Ammon's horn (tissue), 1 donor: Measurements from ENCODE around the gene UBE2E3.
"Not testable (repeated sequence)": the region's sequence is repeated elsewhere in the genome, so short reads cannot be mapped to it uniquely, and the experiment has no call there.

Experiments used
- DNase-seq: peaks from one replicate; pipeline ENCODE4 v3.0.0-alpha.2; 2016; ENCODE audit warnings: low spot score

The UBE2E3 gene

DNA sequence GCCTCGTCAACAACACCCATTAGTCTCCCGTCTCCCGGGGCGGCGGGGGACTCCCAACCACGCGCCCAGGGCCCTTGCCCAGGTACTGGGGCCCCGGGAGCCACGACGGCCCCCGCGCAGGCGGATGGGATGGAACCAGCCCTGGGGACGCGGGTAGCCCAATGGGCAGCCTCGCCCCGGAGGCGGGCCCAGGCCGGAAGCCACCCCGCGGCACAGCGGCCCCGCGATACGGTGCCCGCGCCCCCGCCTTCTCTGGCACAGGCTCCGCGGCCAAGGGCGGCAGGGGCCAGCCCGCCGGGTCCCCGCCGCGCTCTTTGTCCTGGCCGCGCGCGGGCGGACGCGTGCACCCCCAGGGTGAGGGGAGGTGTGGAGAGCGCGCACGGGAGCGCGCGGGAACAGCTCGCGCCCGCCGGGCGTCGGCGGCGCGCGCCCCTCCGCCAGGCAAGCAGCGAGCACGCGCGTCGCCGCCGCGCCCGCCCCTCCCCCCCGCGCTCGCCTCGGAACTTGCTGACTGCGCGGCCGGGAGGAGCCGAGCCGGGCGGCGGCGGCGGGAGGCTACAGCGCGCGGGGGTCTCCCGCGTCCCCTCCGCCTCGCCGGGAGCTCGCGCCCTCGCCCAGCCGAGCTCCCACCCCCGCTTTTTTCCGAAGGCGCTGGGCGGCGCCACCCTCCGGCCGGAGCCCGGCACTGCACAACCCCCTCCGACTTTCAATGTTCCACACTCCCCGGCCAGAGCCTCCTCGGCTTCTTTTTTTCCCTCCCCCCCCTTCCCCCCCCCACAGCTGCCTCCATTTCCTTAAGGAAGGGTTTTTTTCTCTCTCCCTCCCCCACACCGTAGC is at the start of gene UBE2E3:
Gene UBE2E3, plus strand, starts transcription at position 500 of the 837 bp plus-strand sequence. CDS start 1,438 bp downstream, outside the sequence.
- peak; percentile 84 for DNase-seq

DNA sequence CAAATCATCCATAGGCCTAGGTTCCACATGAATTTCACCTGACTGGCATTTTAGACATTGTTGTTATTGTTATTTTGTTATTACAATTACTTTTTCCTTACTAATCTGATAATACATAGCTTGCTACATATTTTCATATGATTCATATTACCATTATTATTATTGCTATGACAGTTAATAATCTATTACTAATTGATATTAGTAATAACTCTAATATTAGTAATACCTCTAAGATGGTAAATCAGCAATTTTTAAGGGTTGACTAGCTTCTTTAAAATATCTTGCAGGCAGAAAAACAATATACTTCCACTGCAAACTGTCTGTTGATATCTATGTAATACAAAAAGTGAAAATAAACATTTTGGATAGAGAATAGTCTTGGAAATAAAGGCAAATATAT is 48.6 kb upstream of the UBE2E3 start:
- DNase-seq: no peak

DNA sequence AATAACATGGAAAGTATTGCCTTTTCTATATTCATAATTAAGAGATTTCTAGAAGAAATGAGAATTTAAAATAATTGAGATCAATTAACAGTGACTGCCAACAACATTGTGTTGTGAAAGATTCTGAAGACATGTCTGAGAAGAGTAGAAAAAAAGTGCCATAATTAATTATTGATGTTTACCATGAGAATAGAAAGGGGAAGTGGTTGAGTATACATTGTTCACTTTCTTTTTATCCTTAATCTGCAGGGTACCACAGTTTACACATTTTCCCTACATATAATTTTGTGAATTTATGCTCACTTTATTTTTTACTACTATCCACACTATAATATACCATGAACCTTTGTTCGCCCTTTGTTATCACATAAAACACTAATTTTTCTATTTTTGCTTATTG is 47.1 kb upstream of the UBE2E3 start:
- DNase-seq: no peak

DNA sequence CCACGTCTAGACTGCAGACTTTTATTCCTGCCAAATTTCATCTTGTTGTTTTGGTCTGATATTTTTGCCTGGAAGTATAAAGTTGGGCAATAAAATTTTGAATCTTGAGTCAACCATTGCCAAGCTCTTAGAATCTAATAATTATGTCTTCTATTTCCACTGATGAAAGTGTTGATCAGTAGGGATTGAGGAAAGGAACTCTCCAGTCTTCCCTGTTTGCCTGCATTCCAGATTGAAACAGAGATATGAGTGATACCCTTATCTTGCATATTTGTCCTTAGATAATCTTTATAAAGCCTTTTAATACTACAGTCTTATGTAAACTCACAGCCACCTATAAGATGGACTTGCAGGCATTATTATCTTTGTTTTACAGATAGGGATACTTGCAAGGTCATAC is 45.5 kb upstream of the UBE2E3 start:
- DNase-seq: no peak

DNA sequence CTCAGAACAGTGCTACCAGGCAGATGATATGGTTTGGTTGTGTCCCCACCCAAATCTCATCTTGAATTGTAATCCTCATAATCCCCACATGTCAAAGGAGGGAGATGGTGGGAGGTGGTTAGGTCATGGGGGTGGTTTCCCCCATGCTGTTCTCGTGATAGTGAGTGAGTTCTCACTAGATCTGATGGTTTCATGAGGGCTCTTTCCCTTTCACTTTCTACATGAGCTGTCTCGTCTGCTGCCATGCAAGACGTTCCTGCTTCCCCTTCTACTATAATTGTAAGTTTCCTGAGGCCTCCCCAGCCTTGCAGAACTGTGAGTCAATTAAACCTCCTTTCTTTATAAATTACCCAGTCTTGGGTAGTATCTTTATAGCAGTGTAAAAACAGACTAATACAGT is 42.9 kb upstream of the UBE2E3 start:
- DNase-seq: not testable (repeated sequence)

DNA sequence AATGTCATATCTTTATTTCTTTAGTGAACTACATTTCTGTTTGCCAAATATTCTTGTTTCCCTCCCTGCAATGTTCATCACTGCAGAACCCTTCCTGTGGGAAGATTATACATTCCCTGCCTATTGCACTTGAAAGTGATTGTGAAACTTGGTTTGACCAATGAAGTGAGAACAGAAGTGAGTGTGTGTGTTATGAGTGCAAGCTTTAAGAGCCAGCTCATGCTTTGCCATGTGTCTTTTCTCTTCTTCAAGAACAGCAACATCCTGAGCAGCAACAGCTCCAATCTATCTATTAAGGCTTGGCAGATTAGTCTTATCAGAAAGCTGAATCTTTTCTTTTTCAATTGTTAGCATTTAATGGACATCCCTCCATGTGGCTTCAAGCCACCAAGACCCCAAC is 42.0 kb upstream of the UBE2E3 start:
- DNase-seq: no peak

DNA sequence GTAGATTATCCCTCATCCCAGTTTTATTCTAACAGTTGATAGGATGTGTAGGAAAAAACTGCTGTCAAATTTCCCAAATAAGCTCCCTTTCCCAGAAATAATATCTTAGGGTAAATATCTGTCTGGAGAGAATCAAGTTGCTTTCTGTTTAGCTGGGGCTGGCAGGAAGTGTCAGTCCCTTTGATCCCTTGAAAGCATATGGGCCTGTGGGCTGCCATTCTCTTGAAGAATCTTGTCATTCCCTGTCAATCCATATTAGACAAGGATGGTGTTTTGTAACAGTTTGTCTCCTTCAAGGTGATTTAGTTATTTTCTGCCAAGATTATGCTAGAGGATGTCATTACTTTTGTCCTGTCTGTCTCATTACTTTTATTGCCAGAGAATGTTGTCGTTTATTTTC is 37.1 kb upstream of the UBE2E3 start:
- DNase-seq: no peak

DNA sequence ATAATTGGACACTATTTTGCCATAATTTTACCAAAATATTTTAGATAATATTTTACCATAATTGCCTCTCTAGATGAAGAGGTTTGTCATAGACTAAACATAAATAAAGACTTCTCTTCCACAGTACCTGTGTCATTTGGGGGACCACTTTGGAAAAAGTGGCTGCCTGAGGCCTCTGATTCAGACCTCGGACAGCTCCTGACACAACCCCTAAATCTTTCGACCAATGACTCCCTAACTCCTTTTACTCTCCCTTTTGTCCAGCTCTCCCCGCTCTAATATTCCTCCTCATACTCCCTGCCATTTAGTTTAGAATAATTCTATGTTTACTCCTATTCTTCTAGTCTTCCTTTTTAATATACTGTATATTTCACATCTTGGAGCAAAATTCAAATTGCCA is 36.0 kb upstream of the UBE2E3 start:
- no peak for DNase-seq

DNA sequence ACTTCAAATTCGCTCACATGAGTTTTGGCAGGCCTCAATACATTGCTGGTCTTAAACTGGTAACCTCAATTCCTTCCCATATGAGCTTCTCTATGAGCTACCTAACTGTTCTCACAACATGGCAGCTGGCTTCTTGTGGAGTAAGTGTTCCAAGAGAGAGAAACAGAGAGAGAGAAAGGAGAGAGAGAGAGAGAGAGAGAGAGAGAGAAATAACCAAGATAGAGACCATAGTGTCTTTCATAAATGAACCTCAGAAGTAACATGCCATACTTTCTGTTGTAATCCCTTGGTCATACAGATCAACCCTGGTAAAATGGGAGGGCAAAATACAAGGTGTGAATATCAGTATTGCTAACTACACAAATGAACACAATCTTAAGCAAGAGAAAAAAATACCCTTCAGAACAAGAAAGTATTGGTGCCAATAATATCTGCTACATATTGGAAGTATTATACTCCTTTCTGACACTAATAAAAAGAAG is 33.2 kb upstream of the UBE2E3 start:
- DNase-seq: no peak

DNA sequence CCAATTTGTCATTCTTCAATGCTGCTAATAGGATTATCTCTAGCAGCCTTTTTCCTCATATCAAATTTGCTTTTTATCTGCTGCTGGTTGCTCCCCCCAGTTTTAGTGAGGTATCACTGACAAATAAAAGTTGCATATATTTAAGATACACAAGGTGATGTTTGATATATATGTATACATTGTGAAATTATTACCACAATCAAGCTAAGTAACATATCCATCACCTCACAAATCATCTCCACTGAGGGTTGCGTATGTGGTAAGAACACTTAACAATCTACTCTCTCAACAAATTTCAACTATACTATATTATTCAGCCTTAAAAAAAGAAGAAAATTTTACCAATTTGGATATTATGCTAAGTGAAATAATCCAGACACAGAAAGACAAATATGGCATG is 30.5 kb upstream of the UBE2E3 start:
- no peak for DNase-seq

DNA sequence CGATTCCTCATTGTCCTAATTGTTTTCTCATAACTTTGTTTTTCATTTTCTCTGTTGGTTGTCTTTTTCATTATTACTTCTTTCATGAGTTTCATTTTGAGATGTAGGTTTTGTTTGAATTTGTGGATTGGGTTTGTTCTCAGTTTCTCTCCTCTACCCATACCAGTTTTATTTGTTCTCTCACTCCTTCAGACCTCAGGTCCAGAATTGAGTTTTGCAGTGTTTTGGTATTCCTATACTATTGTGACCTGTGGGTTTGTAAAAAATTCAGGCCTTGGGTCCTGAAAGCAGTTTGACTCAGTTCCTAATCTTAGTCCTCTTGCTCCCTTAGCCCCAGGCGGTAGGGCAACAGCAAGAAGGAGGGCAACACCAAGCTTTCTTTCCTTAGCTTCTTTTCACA is 28.3 kb upstream of the UBE2E3 start:
- no peak for DNase-seq

DNA sequence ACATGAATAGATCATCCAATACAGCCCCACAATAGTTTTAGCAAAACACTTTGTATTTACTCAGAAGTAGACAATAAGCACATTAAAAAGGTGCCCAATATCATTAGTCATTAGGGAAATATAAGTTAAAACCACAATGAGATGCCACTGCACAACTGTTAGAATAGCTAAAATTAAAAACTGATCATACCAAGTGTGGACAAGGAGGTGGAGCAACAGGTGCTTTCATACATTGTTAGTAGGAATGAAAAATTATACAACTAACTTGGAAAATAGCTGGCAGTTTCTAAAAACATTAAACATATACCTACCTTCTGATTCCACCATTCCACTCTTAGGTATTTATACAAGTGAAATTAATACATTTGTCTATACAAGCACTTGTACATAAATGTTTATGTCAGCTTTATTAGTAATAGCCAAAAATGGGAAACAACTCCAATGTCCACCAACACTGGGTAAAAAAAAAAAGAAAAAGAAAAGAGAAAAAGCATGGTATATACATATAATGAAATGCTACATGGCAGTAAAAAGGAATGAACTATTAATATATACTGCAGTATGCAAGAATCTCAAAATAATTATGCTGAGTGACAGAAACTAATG is 27.6 kb upstream of the UBE2E3 start:
- no peak for DNase-seq

DNA sequence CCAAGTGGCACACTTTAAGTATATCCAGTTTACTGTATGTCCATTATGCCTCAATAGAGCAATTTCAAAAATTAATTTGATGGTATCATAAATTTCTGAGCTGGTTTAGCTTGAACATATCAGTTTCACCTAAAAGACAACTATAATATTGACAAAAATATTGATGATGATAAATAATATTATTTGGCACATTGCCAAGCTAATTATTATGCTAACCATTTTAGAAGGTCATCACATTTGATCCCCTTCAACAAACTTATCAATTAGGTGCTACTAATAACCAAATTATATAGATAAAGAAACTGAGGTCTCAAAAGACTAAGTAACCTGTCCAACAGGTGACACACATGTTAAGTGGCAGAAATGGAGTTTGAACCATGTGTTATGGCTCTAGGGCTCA is 26.9 kb upstream of the UBE2E3 start:
- DNase-seq: no peak

DNA sequence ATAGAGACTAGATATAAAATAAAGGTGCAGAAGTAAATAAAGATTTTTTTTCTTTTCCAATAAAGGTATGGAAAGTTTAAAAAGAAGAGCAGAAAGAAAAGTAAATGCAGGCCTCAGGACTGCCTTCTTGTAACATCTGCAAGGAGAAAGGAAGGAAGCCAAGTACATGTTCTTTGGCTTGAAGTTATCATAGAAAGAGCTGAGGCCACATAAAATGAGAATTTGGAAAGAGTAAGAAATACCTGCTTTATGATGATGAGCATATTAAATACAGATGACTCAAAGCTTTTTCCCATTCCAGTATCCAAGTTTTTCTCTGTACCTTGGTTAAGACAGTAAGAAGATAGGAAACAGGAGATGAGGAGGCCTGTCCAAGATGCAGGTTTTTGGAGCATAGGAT is 25.3 kb upstream of the UBE2E3 start:
- no peak for DNase-seq

DNA sequence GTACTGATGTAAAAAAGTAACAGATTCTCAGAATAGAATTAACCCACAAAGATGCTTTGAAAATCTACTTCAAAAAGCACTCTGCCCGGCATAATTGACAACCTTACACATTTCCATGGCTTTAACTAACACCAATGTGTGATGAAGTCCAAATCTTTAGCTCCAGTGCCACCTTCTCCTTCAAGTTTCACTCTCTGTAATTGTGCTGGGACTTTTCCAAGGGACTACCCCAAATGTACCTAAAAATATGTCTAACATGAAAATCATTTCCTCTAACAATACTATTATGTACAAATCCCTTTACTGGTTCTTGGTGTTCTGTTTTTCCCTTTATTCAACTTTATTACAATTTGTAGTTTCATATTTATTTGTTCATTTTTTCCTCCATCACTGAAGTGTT is 20.6 kb upstream of the UBE2E3 start:
- no peak for DNase-seq

DNA sequence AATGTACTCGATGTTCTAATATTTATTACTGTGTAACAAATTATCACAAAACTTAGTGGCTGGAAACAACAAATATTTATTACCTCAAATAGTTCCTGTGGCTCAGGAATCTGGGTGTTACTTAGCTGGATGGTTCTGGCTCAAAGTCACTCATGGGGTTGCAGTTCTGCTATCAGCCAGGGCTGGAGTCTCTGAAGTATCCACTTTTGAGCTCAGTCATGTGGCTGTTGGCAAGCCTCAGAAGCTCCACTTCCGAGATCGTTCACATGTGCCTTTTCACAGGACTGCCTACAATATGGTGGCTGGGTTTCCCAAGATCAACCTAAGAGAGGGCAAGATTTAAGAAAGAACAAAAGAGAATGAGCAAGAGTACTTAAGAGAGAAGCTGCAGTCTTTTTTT is 19.4 kb upstream of the UBE2E3 start:
- DNase-seq: no peak

DNA sequence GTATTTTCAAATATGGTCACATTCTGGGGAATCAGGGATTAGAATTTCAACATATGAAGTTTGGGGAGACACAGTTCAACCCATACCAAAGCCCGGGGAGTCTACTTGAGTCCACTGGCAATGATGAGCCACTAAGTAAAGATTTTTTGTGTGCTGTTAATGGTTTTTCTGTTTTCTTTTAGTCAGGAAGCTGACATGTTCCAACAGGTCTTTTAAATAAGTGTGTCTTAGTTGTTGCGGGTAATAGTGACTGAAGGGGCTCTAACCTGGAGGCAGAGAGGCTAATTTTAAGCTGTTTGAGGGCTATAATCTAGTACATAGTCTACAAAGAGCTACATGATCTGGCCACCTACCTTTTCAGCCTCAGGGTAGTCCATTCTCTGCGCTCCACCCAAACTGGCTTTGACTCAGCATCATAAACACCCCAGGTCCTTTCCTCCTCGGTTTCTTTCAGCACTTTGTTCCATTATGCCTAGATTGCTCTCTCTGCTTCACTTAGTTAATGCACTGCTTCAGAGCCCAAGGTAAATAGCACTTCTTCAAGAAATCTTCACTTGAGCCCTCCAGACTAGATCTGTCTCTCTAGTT is 17.6 kb upstream of the UBE2E3 start:
- no peak for DNase-seq

DNA sequence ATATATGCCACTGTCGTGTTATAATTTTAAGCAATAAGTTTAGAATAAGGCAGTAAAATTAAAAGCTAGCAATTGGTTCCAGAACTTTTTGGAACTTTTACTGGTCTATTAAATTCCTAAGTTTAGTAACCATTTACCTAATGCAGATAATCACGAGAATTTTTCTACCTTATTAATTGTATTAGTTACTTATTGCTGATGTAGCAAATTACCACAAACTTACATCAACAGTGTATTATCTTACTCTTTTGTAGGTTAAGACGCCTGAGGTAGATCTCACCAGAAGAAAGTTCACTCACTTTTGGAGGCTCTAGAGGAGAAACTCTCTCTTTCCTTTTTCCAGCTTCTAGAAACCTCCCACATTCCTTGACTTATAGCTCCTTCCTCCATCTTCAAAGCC is 14.0 kb upstream of the UBE2E3 start:
- DNase-seq: no peak

DNA sequence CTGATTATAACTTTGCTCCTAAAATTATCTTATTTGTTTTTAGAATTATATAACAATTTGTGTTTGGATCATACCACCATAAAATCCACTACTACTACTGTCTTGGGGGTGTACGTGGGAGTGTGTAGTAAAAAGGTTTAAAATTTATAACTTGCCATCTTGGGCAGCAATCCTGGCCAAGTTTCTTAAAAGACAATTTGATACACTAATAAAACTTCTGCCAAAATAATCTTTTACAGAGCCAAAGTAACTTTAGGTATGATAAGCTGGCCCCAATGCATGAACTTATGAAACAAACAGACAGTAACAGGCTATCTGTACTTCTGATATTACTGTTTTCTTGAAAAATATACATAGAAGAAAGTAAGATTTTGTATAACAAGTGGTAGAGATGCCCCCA is 11.3 kb upstream of the UBE2E3 start:
- no peak for DNase-seq

DNA sequence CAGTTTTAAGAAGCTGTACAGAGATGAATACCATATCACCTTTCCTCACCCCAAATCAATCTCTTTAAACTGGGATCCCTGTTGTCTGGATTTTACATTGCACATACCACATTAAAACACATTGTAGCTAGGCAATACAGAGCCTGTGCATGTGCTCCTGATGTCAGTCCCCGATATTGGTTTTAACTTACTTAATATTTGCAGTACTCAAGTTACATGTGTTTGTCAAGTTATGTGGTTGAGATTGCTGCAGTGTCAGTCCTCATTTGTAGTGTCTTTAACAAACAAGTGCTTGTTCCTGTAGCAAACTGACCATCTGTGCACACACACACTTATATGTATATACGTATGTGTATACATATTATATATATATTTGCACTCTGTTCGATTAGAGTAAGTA is 10.4 kb upstream of the UBE2E3 start:
- no peak for DNase-seq

DNA sequence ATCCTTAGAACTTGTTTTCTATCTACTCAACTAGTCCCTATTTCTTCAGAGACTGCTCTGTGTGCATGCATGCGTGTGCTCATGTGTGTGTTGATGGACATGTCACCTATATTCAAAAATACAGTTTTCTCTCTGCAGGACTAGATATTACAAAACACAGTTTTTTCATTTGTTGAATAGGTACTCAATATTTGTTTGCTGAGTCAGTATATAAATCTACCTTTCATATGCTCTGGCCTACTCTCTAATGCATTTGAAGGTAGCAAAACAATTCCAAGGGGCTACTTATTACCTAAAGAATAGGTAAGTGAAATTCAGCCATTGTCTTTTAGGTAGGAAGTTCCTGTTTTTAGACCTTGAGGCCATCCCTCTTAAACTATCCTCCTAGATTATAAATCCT is 8.6 kb upstream of the UBE2E3 start:
- no peak for DNase-seq

DNA sequence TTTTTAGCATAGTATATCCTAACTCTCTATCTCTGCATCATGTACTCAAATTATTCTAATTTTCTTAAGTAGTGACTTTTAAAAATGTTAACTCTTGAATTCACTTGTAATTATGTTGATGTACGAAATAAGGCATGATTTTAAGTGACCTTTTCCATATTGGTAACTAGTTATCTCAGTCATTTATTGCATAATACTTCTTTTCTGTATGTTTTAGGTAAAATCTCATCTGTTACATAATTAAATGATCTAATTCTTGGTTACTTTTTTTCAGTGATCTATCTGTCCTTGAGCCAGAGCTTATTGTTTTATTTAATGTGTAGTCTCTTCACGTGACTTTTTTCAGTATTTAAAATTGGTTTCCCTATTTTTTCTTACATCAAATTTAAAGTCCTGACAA is 4.8 kb upstream of the UBE2E3 start:
- DNase-seq: no peak
